Stimulated activated naive CD8-positive, alpha-beta T cell treated with anti-CD3 and anti-CD28 coated beads, Interleukin-15, Interleukin-2, amounts not matched to agents 100 ng/mL and 50 ng/mL, for 24 hours (primary cell): ENCODE measurements around the gene UBA1.

ENCODE experiments used
- H3K27ac Mint-ChIP-seq: one replicate; pipeline ENCODE4 v1.8.0; 2021; ENCODE audit warnings: mild to moderate bottlenecking, mixed read lengths
- H3K27me3 Mint-ChIP-seq: one replicate; pipeline ENCODE4 v1.8.0; 2021; ENCODE audit warnings: mixed read lengths
- H3K36me3 Mint-ChIP-seq: one replicate; pipeline ENCODE4 v1.8.0; 2021; ENCODE audit warnings: low read depth, mixed read lengths
- H3K4me1 Mint-ChIP-seq: one replicate; pipeline ENCODE4 v1.8.0; 2021; ENCODE audit warnings: low read depth, mixed read lengths
- H3K4me3 Mint-ChIP-seq: one replicate; pipeline ENCODE4 v1.8.0; 2021; ENCODE audit warnings: mild to moderate bottlenecking, mixed read lengths
- H3K9me3 Mint-ChIP-seq: one replicate; pipeline ENCODE4 v1.8.0; 2021; ENCODE audit warnings: mixed read lengths

Gene UBA1

GRCh38 chrX:47193475-47194193 is at the start of gene UBA1:
UBA1 (plus strand) TSS chrX:47193829; CDS start chrX:47198803, 4,974 bp downstream.
- peaks cover 33% of the 10 kb centered on the region for H3K36me3 Mint-ChIP-seq
- peaks cover 58% of the 10 kb centered on the region for H3K4me1 Mint-ChIP-seq
- peak within 1 kb of the TSS; percentile 92 for H3K4me3 Mint-ChIP-seq
- peak within 1 kb of the TSS; percentile 90 for H3K27ac Mint-ChIP-seq
- H3K27me3 Mint-ChIP-seq: no peaks in the 10 kb centered on the region
- H3K9me3 Mint-ChIP-seq: no peaks in the 10 kb centered on the region

GRCh38 chrX:47143894-47144625 is 49.6 kb upstream of the UBA1 start:
- H3K4me3 Mint-ChIP-seq: peak overlapping the region; percentile 98
- H3K36me3 Mint-ChIP-seq: peaks cover 40% of the 10 kb centered on the region
- no peaks in the 10 kb centered on the region for H3K27me3 Mint-ChIP-seq
- no peaks in the 10 kb centered on the region for H3K9me3 Mint-ChIP-seq
- H3K4me1 Mint-ChIP-seq: peaks cover 32% of the 10 kb centered on the region
- H3K27ac Mint-ChIP-seq: peak overlapping the region; percentile 99

GRCh38 chrX:47144626-47145394 is 48.8 kb upstream of the UBA1 start, which contains the start of the genes NDUFB11 and RBM10:
NDUFB11 (minus strand) TSS chrX:47144702; CDS start chrX:47144679, 23 bp downstream.
RBM10 (plus strand) TSS chrX:47145221; CDS start chrX:47147482, 2,261 bp downstream.
- peaks cover 32% of the 10 kb centered on the region for H3K4me1 Mint-ChIP-seq
- H3K36me3 Mint-ChIP-seq: peaks cover 38% of the 10 kb centered on the region
- H3K9me3 Mint-ChIP-seq: no peaks in the 10 kb centered on the region
- peak within 1 kb of the TSS; percentile 98 for H3K4me3 Mint-ChIP-seq
- H3K27ac Mint-ChIP-seq: peak within 1 kb of the TSS; percentile 99
- H3K27me3 Mint-ChIP-seq: no peaks in the 10 kb centered on the region

GRCh38 chrX:47145395-47146120 is 48.1 kb upstream of the UBA1 start:
- peaks cover 40% of the 10 kb centered on the region for H3K36me3 Mint-ChIP-seq
- peak overlapping the region; percentile 99 for H3K27ac Mint-ChIP-seq
- peaks cover 32% of the 10 kb centered on the region for H3K4me1 Mint-ChIP-seq
- no peaks in the 10 kb centered on the region for H3K27me3 Mint-ChIP-seq
- no peaks in the 10 kb centered on the region for H3K9me3 Mint-ChIP-seq
- H3K4me3 Mint-ChIP-seq: peak overlapping the region; percentile 98

GRCh38 chrX:47146121-47146935 is 47.3 kb upstream of the UBA1 start:
- Mint-ChIP-seq H3K36me3 (peaks cover 38% of the 10 kb centered on the region), H3K9me3 (no peaks in the 10 kb centered on the region), H3K27ac (peak overlapping the region; percentile 99), H3K4me1 (peaks cover 32% of the 10 kb centered on the region), H3K27me3 (no peaks in the 10 kb centered on the region), H3K4me3 (peak overlapping the region; percentile 98)

- peak overlapping the region; percentile 98 for H3K4me3 Mint-ChIP-seq
- peaks cover 33% of the 10 kb centered on the region for H3K4me1 Mint-ChIP-seq
- H3K36me3 Mint-ChIP-seq: peaks cover 41% of the 10 kb centered on the region
- H3K27me3 Mint-ChIP-seq: no peaks in the 10 kb centered on the region
- no peaks in the 10 kb centered on the region for H3K9me3 Mint-ChIP-seq
- H3K27ac Mint-ChIP-seq: peak overlapping the region; percentile 65
These were observed 46.4 kb upstream of the UBA1 start for GRCh38 chrX:47146936-47147859.

GRCh38 chrX:47148946-47149345 is 44.7 kb upstream of the UBA1 start:
- Mint-ChIP-seq H3K9me3 (no peaks in the 10 kb centered on the region), H3K27ac (no peak overlapping the region), H3K4me1 (peaks cover 21% of the 10 kb centered on the region), H3K4me3 (no peak overlapping the region), H3K27me3 (no peaks in the 10 kb centered on the region), H3K36me3 (peaks cover 30% of the 10 kb centered on the region)

GRCh38 chrX:47151435-47151834 is 42.2 kb upstream of the UBA1 start:
- Mint-ChIP-seq H3K27ac (no peak overlapping the region), H3K36me3 (peaks cover 33% of the 10 kb centered on the region), H3K4me3 (no peak overlapping the region)

GRCh38 chrX:47156611-47157520 is 36.8 kb upstream of the UBA1 start:
- no peaks in the 10 kb centered on the region for H3K9me3 Mint-ChIP-seq
- no peak overlapping the region for H3K27ac Mint-ChIP-seq
- no peaks in the 10 kb centered on the region for H3K27me3 Mint-ChIP-seq
- no peak overlapping the region for H3K4me3 Mint-ChIP-seq
- H3K4me1 Mint-ChIP-seq: peaks cover 5% of the 10 kb centered on the region
- peaks cover 30% of the 10 kb centered on the region for H3K36me3 Mint-ChIP-seq

More at GRCh38 chrX:47151435-47151834, 42.2 kb upstream of the UBA1 start:
- H3K4me1 Mint-ChIP-seq: peaks cover 21% of the 10 kb centered on the region
- no peaks in the 10 kb centered on the region for H3K9me3 Mint-ChIP-seq
- H3K27me3 Mint-ChIP-seq: no peaks in the 10 kb centered on the region

GRCh38 chrX:47158131-47158530 is 35.5 kb upstream of the UBA1 start:
- H3K9me3 Mint-ChIP-seq: no peaks in the 10 kb centered on the region
- no peak overlapping the region for H3K4me3 Mint-ChIP-seq
- H3K27ac Mint-ChIP-seq: no peak overlapping the region
- no peaks in the 10 kb centered on the region for H3K27me3 Mint-ChIP-seq
- peaks cover 31% of the 10 kb centered on the region for H3K36me3 Mint-ChIP-seq
- peaks cover 5% of the 10 kb centered on the region for H3K4me1 Mint-ChIP-seq

- Mint-ChIP-seq H3K9me3 (no peaks in the 10 kb centered on the region), H3K4me1 (peaks cover 5% of the 10 kb centered on the region), H3K27ac (no peak overlapping the region), H3K27me3 (no peaks in the 10 kb centered on the region), H3K4me3 (no peak overlapping the region), H3K36me3 (peaks cover 31% of the 10 kb centered on the region)
These were observed 34.8 kb upstream of the UBA1 start for GRCh38 chrX:47158781-47159180.

GRCh38 chrX:47160781-47161180 is 32.8 kb upstream of the UBA1 start:
- no peak overlapping the region for H3K4me3 Mint-ChIP-seq
- H3K27ac Mint-ChIP-seq: no peak overlapping the region
- H3K27me3 Mint-ChIP-seq: no peaks in the 10 kb centered on the region
- no peaks in the 10 kb centered on the region for H3K9me3 Mint-ChIP-seq
- H3K36me3 Mint-ChIP-seq: peaks cover 39% of the 10 kb centered on the region
- peaks cover 5% of the 10 kb centered on the region for H3K4me1 Mint-ChIP-seq
